ENCODE measurements around the gene AMOT. TPM values are rescaled to one million over a fixed set of nuclear protein-coding genes. Genes with fewer than 3 reads are reported as not detected.
A peak's percentile ranks its signal among the peaks of the same experiment; 100 is the strongest.
"Not testable (repeated sequence)": the region's sequence is repeated elsewhere in the genome, so short reads cannot be mapped to it uniquely, and the experiment has no call there.

AMOT gene
- total RNA-seq (2014; rRNA removed), result 0.23 and 0.51 TPM in 2 replicates
- 1.0 TPM for polyA plus RNA-seq (2012)

- DNase-seq (ENCODE audit: low read depth), result peak; percentile 9
These were observed at the start of gene AMOT for GRCh38 chrX:112840382-112841113. Gene AMOT, minus strand, starts transcription at chrX:112840831. Its CDS starts 17,705 bp downstream, at chrX:112823126.

- DNase-seq (ENCODE audit: low read depth), result no peak
These were observed 48.8 kb upstream of the AMOT start for GRCh38 chrX:112889400-112889799.

GRCh38 chrX:112888916-112889315 lies 48.3 kb upstream of the AMOT start:
- no peak for DNase-seq (ENCODE audit: low read depth)

GRCh38 chrX:112877771-112878173 lies 37.1 kb upstream of the AMOT start:
- DNase-seq (ENCODE audit: low read depth), result no peak

- no peak for DNase-seq (ENCODE audit: low read depth)
These were observed 34.0 kb upstream of the AMOT start for GRCh38 chrX:112874614-112875013.

GRCh38 chrX:112874175-112874574 lies 33.5 kb upstream of the AMOT start:
- DNase-seq (ENCODE audit: low read depth), result no peak

GRCh38 chrX:112868586-112868985 lies 28.0 kb upstream of the AMOT start:
- DNase-seq (ENCODE audit: low read depth), result no peak

GRCh38 chrX:112867570-112867969 lies 26.9 kb upstream of the AMOT start:
- DNase-seq (ENCODE audit: low read depth), result no peak

- no peak for DNase-seq (ENCODE audit: low read depth)
These were observed 25.5 kb upstream of the AMOT start for GRCh38 chrX:112866175-112866574.

- DNase-seq (ENCODE audit: low read depth), result no peak
These were observed 24.9 kb upstream of the AMOT start for GRCh38 chrX:112865464-112866025.

- no peak for DNase-seq (ENCODE audit: low read depth)
These were observed 23.2 kb upstream of the AMOT start for GRCh38 chrX:112863850-112864249.

- DNase-seq (ENCODE audit: low read depth), result no peak
These were observed 16.8 kb upstream of the AMOT start for GRCh38 chrX:112857478-112857878.

GRCh38 chrX:112854901-112855300 lies 14.3 kb upstream of the AMOT start:
- not testable (repeated sequence) for DNase-seq (ENCODE audit: low read depth)

- no peak for DNase-seq (ENCODE audit: low read depth)
These were observed 12.2 kb upstream of the AMOT start for GRCh38 chrX:112852851-112853250.

- no peak for DNase-seq (ENCODE audit: low read depth)
These were observed 11.2 kb upstream of the AMOT start for GRCh38 chrX:112851806-112852205.

GRCh38 chrX:112851161-112851779 lies 10.6 kb upstream of the AMOT start:
- no peak for DNase-seq (ENCODE audit: low read depth)

GRCh38 chrX:112849016-112849415 lies 8.4 kb upstream of the AMOT start:
- DNase-seq (ENCODE audit: low read depth), result no peak

- DNase-seq (ENCODE audit: low read depth), result no peak
These were observed 6.2 kb upstream of the AMOT start for GRCh38 chrX:112846782-112847181.

GRCh38 chrX:112846187-112846586 lies 5.6 kb upstream of the AMOT start:
- DNase-seq (ENCODE audit: low read depth), result no peak

GRCh38 chrX:112844250-112844649 lies 3.6 kb upstream of the AMOT start:
- no peak for DNase-seq (ENCODE audit: low read depth)

- no peak for DNase-seq (ENCODE audit: low read depth)
These were observed 1.2 kb upstream of the AMOT start for GRCh38 chrX:112841820-112842157.

GRCh38 chrX:112841114-112841819 lies 636 bp upstream of the AMOT start:
- peak; percentile 49 for DNase-seq (ENCODE audit: low read depth)
